Ishikawa (cell line): ENCODE results near the gene KRT15.

Source experiments
- CEBPB ChIP-seq: IDR thresholded peaks from 2 replicates; pipeline ENCODE4 v1.6.1; 2012
- CREB1 ChIP-seq: IDR thresholded peaks from 2 replicates; pipeline ENCODE4 v1.6.1; 2012; ENCODE audit warnings: low read depth
- EGR1 ChIP-seq: IDR thresholded peaks from 2 replicates; pipeline ENCODE4 v1.6.1; 2012
- EP300 ChIP-seq: IDR thresholded peaks from 2 replicates; pipeline ENCODE4 v1.6.1; 2012; ENCODE audit warnings: borderline replicate concordance
- FOXM1 ChIP-seq: IDR thresholded peaks from 2 replicates; pipeline ENCODE4 v1.6.1; 2012; ENCODE audit warnings: low read depth, borderline replicate concordance
- MAX ChIP-seq: IDR thresholded peaks from 2 replicates; pipeline ENCODE4 v1.6.1; 2012
- NFIC ChIP-seq: IDR thresholded peaks from 2 replicates; pipeline ENCODE4 v1.6.1; 2012
- RAD21 ChIP-seq: IDR thresholded peaks from 2 replicates; pipeline ENCODE4 v1.6.1; 2012; ENCODE audit warnings: low read depth
- REST ChIP-seq: IDR thresholded peaks from 2 replicates; pipeline ENCODE4 v1.6.1; 2012; ENCODE audit warnings: low read depth, mild to moderate bottlenecking
- TAF1 ChIP-seq: IDR thresholded peaks from 2 replicates; pipeline ENCODE4 v1.6.1; 2012; ENCODE audit warnings: low read depth, mild to moderate bottlenecking
- TCF12 ChIP-seq: IDR thresholded peaks from 2 replicates; pipeline ENCODE4 v1.6.1; 2012; ENCODE audit warnings: low read depth
- TEAD4 ChIP-seq: IDR thresholded peaks from 2 replicates; pipeline ENCODE4 v1.6.1; 2012
- USF1 ChIP-seq: IDR thresholded peaks from 2 replicates; pipeline ENCODE4 v1.6.1; 2012
- YY1 ChIP-seq: IDR thresholded peaks from 2 replicates; pipeline ENCODE4 v1.6.1; 2012; ENCODE audit warnings: low read depth
- ZBTB7A ChIP-seq: IDR thresholded peaks from 2 replicates; pipeline ENCODE4 v1.6.1; 2012; ENCODE audit warnings: low read depth

KRT15 gene

GRCh38 chr17:41545829-41546410 is 27.2 kb upstream of the KRT15 start:
- TF ChIP-seq USF1 (no peak), CREB1 (no peak), FOXM1 (no peak), TEAD4 (no peak), REST (no peak), CEBPB (no peak), TAF1 (no peak), YY1 (no peak), RAD21 (no peak), EGR1 (no peak), ZBTB7A (no peak), EP300 (no peak), TCF12 (no peak), MAX (no peak), NFIC (no peak)

GRCh38 chr17:41544935-41545334 is 26.2 kb upstream of the KRT15 start:
- TF ChIP-seq YY1: no peak
- TF ChIP-seq MAX: no peak
- TF ChIP-seq RAD21: no peak
- no peak for TF ChIP-seq CEBPB
- no peak for TF ChIP-seq TAF1
- no peak for TF ChIP-seq EP300
- TF ChIP-seq REST: no peak
- TF ChIP-seq EGR1: no peak
- no peak for TF ChIP-seq FOXM1
- no peak for TF ChIP-seq USF1
- no peak for TF ChIP-seq ZBTB7A
- no peak for TF ChIP-seq CREB1
- TF ChIP-seq TEAD4: no peak
- TF ChIP-seq NFIC: no peak
- TF ChIP-seq TCF12: no peak

- TF ChIP-seq TCF12 (no peak), CREB1 (no peak), YY1 (no peak), REST (no peak), MAX (no peak), TEAD4 (no peak), RAD21 (no peak), USF1 (no peak), TAF1 (no peak), EGR1 (no peak), FOXM1 (no peak), EP300 (no peak), ZBTB7A (no peak), CEBPB (no peak), NFIC (no peak)
These were observed 25.8 kb upstream of the KRT15 start for GRCh38 chr17:41544491-41544892.

GRCh38 chr17:41542357-41542756 is 23.7 kb upstream of the KRT15 start:
- TF ChIP-seq TAF1 (no peak), REST (no peak), NFIC (no peak), ZBTB7A (no peak), EGR1 (no peak), TEAD4 (no peak), FOXM1 (no peak), USF1 (no peak), CEBPB (no peak), RAD21 (no peak), MAX (no peak), TCF12 (no peak), CREB1 (no peak), YY1 (no peak), EP300 (no peak)
